GM19328 (cell line): ENCODE data around the gene ZNF385A.
A peak's percentile ranks its signal among the peaks of the same experiment; 100 is the strongest.

ENCODE experiments used
- ATAC-seq: cut with Tn5 transposase; IDR thresholded peaks from one replicate; pipeline ENCODE4 v1.9.1; 2021; ENCODE audit warnings: mild to moderate bottlenecking, moderate library complexity; ENCODE audit not compliant: unreplicated experiment

The ZNF385A gene

GRCh38 chr12:54393743-54394142, 9.2 kb upstream of the ZNF385A start:
- no peak for ATAC-seq

DNA sequence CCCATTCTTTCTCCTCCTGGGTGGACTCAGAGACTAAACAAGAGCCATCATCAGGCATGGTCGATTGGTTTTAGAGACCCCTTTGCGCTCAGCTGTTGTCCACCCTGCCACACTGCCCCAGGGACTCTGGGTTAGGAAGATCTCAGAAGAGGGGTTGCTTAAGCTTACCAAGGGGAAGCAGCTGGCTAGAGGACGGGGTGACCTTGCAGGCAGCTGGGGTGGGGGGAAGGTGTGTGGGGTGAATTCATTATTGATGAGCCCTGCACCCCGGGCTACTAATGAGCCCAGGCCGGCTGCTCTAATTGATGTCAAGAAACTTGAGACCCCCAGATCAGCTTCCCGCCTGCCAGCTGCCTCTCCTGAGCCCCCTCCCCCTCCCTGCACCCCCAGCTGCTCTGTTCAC, 8.7 kb upstream of the ZNF385A start:
- ATAC-seq, result no peak

DNA sequence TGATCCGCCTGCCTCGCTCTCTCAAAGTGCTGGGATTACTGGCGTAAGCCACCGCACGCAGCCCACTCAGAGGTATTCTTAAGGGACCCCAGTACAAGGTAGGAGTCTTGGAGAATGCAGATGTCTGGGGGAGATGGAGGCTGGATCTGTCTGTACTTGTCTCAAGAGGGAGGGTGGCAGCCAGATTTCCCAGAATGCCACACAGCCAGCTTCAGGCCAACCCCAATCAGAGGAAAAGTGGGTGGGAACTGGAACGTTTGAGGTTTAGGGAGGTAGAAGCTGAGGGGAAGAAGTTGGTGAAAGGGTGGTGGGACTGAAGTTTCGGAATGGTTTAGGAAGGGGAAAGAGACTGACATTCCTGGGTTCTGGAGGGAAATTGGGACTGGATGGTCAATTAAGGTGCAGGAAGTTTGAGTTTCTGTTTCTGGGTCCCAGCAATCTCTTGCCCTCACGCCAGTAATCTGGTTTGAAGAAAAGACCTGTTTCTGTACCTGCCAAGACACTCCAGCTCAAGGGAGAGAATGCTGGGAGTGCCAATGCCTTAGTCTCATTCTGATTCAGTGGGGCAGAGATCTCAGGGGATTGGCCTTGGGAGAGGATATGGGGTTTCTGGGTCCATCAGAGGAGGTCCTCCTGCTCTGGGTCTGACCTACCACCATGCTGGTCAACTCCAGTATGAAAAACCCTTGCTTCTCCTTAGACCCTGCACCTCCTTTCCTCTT, 8.1 kb upstream of the ZNF385A start:
- ATAC-seq, result no peak

DNA sequence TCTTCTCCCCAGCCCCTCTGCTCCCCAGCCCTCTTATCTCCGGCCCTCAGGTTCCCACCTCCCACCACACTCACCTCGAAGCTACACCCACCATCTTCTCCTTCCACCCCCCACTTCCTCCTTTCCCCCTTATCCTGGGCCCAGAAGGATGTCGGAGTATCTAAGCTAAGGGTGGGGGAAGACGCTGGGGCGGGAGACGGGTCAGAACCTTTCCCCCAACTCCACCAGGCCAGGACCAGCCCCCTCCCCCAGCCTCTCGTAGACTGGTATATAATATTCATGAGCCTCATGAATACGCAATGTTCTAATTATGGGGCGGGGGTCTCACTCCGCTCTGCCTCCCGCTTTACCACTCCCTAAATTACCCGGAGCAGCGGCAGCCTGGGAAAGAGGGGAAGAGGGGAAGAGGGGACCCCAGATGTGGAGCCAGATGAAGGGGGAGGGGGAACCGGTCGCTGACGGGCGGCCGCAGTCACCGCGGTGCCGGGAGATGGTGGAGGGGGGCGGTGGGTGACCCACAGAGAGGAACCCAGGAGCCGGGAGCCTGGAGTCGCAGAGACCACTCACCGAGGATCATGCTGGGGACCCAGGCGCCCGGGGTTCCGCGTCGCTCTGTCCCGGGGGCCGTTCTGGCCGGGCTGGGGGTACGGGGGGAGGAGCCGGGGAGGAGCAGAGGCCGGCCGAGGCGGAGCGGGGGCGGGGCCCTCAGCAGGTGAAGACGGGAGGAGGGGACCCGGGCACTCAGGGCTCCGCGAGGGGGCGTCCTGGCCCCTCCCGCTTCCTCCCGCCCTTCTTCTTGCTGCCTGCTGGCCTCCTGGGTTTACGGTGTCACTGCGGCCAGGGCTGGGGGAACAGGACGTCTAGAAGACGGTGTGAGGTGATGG, 6.4 kb upstream of the ZNF385A start:
- ATAC-seq, result no peak

DNA sequence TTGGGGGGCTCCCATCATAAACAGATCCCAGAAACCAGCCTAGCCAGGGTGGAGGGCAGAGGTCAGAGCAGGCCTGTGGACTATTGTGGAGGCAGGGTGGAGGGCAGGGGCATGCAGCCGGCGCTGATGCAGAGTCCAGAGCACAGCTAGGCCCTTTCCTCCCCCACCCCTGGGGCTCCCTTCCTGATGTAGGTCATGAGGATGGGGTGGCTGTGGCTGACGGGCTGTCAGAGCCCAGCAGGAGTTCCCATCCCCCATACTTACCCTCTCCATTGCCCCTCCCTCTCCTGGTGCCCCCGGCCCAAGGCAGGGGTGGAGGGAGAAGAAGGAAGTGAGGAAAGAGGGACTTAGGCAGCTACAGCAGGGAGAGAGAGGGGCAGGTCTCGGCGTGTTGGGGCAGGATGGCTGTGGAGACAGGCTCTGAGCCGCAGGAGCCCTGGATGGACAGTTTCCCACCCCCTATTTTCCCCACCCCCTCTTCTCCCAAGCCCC, 5.7 kb upstream of the ZNF385A start:
- ATAC-seq, result no peak

- no peak for ATAC-seq
Measured at GRCh38 chr12:54389607-54390175, 5.2 kb upstream of the ZNF385A start.

DNA sequence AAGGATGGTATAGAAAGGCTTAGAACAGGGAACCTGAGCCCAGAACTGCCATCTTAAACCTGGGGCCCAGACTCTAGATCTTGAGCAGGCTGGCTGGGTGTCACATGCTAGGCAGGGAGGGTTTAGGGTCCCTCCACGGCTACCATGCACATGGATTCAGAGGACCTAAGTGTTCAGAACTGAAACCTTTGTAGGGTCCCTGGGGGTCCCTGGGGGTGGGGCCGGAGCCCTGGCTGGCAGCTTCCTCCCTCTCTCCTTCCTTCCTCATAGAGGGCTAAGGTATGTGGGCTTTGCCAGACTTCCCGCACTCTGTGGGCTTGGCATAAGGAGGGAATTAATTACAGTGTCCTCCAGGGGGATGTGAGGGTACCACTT, 4.6 kb upstream of the ZNF385A start:
- no peak for ATAC-seq

DNA sequence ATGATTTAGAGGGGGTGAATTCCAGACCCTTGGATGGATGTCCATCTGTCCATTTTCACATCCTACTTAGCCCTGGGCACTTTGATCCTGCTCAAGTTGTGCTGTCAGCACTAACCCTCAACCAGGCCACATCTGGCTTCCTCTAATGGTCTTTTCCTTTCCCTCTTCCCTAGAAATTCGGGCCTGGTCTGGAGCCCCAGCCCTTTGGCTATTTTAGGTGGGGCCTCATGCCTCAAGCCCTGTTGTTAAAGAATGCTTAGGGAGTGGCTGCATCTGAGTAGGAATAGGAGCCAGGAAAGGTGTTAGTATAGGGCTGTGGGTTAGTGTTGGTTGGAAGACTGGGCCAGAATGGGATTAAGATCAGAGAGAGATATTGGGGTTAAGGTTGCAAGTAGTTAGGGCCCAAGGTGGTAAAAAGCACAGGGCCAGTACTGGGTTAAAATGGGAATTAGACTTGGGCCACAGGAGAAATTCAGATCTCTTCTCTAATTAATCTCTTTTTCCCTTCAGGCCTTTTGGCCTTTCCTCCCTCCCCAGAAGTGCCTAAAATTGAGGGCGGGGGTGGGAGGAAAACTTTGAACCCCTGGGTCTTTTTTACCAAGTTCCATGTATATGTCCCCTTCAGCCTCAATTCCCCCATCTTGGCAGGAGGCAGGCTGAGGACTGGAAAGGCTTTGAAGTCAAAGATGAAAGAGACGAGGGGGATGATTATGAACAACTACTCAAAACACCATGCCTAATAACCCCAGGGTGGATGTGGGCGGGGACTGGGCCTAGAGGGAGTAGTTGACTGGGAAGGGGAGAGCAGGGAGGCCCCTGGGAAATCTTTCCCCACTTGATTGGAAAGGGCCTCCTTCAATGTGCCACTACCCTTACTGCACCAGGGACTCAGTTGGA, 4.0 kb upstream of the ZNF385A start:
- ATAC-seq, result no peak

DNA sequence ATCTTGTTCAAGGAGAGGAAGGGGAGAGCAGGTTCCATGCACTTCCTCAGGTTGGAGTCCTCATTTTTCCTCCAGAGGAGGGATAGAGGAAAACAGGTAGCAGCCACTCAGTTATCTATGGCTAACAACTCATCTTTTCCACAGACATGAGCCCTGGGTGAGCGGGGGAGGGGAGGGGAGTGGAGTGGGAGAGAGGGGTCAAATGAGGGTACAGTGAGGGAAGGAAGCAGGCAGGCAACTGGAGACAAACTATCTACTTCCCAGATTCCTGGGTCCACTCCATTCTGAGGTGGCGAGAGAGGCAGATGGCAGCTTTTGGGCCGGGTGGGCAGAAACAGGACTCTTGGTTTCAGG, 2.6 kb upstream of the ZNF385A start:
- ATAC-seq, result no peak

- ATAC-seq, result no peak
Measured at GRCh38 chr12:54386403-54387113, 2.0 kb upstream of the ZNF385A start.

DNA sequence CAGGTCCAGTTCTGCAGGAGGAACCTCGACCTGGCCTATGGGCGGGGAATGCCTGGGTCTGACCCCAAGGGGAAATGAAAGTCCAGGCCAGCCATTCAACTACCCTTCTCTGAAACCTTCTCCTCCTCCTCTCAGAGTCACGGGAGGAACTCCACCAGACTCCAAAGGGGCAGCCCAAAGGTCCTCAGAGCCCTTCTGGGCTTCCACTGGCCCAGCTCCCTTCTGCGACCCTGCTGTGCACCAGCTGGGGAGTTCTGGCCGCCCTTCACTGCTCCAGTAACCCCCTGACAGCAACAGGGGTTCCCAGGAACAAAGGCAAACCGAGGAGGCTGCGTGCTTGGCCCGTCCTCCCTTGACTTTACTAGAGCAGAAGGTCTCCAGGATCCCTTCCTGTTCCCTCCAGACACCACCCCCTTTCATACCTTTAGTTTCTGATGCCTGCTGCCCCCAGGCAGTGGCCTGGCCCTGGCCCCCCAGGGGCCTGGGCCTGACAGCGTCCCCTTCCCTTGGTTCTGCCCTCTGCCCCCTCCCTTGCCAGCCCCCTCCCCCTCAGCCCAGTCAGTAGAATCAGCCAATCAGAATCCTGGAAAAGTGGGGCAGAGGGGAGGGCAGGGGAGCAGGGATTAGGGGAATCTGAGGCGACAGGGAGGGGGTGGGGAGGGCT, 850 bp upstream of the ZNF385A start:
- ATAC-seq, result no peak

DNA sequence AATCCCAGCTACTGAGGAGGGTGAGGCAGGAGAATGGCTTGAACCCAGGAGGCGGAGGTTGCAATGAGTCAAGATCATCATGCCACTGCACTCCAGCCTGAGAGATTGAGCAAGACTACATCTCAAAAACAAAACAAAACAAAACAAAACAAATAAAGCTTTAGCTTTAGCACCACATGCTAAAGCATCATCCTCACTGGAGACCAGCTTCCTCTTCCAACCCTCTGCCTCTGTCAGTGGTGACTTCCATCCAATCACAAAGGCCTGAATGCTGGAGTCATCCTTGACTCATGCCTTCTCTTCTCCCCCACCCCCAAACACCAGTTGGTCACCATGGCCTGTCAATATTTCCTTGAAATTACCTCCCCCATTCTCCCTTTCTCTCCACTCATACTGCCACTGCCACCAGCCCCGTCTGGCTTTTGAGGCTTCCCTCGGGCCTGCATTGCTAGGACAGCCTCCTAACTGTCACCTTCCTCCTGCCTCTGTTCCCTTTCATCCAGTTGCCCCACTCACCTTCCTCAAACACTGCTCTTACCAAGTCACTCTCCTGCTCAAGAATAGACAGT, 1.4 kb downstream of the ZNF385A start:
- ATAC-seq, result no peak

DNA sequence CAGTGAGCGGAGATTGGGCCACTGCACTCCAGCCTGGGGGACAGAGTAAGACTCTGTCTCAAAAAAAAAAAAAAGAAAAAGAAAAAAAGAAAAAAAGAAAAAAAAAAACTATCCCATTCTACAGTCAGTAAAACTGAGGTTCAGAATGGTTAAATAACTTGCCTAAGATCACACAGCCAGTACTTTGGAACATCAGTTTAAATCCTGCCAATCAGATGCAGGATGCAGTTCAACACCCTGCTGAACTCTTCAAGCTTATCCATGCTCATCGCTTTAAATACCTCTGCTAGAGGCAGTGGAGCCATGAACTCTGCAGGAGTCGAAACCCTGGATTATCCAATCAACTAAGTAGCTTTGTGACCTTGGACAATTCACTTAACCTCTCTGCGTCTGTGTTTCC, 3.4 kb downstream of the ZNF385A start:
- no peak for ATAC-seq

GRCh38 chr12:54379398-54380201, 4.9 kb downstream of the ZNF385A start:
- ATAC-seq, result peak; percentile 86

GRCh38 chr12:54378796-54379397, 5.6 kb downstream of the ZNF385A start:
- no peak for ATAC-seq

DNA sequence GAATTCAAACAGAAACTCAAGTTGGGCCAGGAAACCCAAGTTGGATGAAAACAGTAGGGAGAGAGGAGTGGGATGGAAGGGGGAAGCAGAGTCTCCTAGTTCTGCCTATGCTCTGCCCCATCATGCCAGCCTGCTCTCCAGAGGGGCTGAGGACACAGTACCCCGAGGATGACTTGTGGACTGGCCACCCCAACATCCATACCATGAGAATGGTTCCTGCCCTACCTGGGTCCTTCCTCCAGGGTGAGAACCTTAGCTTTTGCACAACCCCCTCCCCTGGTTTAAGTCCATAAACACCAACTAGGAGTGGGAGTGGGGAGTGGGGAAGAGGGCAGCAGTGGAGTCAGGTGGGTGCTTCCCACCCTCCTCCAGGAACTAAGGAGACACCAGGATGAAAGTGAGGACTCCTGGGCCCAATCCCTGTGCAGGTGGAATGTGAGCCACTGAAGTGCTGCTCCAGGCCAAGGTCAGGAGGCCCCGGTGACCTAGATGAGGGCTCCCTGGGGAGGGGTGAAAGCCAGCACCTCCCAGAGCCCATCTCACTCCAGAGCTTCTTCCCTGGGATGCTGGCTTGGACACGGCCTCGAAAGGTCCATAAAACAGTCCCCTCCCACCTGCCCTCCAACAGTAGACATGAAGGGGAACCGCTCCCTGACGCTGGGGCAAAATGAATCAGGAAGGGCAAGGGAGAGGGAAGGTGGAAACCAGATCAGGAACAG, 6.6 kb downstream of the ZNF385A start:
- no peak for ATAC-seq

GRCh38 chr12:54377007-54377406, 7.5 kb downstream of the ZNF385A start:
- no peak for ATAC-seq

DNA sequence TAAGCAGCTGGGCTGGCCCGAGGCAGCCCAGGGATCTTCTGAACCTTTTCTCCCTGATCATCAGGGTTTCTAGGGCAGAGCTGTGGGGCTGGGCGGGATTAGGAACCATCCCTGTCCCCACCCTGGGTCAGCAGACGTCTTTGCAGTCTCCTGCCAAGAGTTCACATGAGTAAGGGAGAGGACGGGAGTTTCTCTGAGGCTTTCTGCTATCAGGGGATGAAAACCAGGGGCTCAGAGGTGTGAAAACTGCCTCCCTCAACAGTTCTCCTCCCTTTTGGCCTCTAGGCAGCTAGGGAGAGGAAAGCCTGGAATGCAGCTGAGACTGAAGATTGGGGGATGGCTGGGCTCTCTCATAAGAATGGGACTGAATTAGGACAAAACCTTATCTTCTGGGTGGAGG, 7.9 kb downstream of the ZNF385A start:
- no peak for ATAC-seq
